Raji (cell line): ENCODE measurements around the gene DIP2C.

Experiments
- POLR2A ChIP-seq: IDR thresholded peaks from 2 replicates; pipeline ENCODE4 v1.6.1; 2011; ENCODE audit warnings: low read depth, low read length, control low read depth; ENCODE audit not compliant: insufficient read depth

DIP2C gene

DNA sequence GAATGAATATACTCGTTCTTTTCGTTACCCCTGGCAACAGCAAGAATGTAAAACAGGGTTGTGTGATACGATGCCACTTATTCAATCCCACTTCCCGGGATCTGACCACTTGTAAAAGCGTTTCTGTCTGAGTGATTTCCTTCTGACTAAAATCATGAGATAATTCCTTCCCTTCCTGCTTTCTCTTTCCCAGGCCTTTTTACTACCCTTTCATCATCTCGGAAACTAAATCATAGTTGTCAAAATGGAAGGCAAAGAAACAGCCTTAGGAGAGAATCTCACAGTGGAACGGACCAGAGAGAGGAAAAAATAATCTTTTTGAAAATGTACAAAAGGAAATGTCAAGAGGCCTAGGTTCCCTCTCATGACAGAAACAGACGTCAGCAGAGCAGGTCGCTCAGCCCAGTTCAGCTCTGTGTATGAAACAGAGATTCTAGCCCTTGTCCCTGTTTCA is 29.8 kb downstream of the DIP2C start:
- no peak for TF ChIP-seq POLR2A

DNA sequence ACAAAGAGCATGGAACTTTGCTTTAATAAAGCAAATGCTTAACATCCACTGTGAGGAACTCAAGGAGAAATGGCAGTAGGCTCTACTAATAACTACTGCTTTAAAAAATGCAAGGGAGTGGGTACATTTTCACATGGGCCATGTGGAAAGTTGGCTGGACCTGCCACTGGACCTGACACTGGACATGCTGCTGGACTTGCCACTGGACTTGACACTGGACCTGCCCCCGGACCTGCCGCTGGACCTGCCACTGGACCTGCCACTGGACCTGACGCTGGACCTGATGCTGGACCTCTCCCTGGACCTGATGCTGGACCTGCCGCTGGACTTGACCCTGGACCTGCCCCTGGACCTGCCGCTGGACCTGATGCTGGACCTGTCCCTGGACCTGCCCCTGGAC is 32.6 kb downstream of the DIP2C start:
- no peak for TF ChIP-seq POLR2A

DNA sequence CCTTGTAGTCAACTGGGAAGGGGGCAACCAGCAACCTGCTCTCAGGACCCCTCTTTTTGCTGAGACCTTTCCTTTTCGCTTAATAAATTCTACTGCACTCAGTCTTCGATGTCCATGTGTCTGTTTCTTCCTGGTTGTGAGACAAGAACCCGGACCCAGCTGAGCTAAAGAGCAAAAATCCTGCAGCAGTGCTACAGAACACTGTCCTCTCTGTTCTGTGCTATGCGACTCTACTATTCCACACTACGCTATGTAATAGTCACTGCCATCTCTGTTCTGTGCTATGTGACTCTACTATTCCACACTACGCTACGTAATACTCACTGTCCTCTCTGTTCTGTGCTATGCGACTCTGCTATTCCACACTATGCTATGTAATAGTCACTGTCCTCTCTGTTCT is 34.3 kb downstream of the DIP2C start:
- TF ChIP-seq POLR2A = no peak

DNA sequence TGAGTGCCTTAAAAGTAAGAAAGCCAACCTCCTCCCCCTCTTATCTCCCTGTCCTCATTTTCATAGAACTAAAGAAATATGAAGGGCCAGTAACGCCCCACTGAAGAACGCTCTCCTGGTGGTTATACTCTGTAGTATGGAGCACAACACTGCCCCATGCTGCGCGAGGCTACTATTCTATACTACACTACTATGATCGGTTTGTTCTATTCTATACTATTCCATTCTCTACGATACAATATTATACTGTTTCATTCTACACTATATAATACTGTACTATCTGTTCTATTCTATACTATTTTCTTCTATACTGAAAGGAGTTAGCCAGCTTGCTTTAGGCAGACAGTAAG is 34.8 kb downstream of the DIP2C start:
- TF ChIP-seq POLR2A = no peak

DNA sequence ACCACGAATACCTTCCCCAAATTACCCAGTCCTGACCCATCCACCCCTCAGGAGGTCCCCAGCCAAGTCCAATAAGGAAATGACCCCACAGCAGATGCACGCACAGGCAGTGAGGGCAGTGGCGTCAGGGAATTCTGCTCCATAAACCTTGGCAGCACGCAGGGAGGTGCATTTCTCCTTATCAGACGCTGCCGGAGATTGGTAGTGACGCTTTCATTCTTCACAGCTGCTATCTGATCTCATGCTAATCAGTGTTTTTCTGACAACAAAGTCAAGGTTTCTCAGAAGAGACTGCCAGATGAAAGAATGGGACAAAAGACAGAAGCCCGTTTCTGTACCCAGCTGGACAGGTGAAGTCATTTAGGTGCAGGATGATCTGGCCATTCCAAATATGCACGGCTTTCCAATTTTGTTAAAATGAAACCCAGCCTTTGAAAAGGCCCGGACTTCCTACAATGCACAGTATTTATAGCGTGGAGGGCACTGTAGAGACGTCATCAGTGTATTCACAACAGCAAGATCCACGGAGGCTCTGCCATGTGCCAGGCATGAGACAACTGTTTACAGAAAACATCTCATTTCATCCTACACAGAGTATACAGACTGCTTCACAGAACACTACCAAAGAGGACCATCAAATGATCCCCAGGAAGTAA is 35.3 kb downstream of the DIP2C start:
- TF ChIP-seq POLR2A = no peak

DNA sequence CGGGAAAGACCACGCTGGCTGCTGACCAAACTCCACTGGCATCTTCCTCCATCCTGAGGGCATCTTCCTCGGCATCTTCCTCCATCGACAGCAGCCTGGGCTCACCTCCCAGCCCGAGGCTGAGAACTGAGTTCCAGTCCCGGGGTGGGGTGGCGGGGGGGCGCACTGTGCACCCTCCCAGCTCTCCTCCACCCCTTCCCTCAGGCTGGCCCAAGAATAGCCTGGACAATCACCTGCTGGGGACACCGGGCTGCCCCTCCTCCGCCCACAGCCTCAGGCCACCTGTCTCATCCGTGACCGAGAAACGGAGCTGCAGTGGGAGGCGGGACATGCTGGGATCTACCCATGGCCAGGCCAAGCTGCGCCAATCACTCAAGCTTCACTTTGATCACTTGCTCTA is 37.2 kb downstream of the DIP2C start:
- no peak for TF ChIP-seq POLR2A

DNA sequence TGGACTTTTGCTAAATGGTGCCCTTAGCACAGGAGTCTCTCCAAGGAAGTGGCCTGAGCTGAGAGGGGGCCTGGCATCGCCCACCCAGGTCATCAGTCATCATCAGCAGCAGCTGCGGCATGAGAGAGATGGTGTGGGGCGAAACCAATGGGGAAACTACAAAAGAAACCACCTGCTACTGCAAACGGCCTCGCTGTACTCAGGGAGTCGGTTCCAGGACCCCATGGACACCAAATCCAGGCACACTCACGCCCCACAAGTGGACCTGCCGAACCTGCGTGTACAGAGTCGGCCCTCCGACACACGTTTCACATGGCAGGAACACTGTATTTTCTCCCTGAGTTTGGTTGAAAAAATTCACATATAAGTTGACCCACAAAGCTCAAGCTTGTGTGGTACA is 37.8 kb downstream of the DIP2C start:
- TF ChIP-seq POLR2A = no peak

DNA sequence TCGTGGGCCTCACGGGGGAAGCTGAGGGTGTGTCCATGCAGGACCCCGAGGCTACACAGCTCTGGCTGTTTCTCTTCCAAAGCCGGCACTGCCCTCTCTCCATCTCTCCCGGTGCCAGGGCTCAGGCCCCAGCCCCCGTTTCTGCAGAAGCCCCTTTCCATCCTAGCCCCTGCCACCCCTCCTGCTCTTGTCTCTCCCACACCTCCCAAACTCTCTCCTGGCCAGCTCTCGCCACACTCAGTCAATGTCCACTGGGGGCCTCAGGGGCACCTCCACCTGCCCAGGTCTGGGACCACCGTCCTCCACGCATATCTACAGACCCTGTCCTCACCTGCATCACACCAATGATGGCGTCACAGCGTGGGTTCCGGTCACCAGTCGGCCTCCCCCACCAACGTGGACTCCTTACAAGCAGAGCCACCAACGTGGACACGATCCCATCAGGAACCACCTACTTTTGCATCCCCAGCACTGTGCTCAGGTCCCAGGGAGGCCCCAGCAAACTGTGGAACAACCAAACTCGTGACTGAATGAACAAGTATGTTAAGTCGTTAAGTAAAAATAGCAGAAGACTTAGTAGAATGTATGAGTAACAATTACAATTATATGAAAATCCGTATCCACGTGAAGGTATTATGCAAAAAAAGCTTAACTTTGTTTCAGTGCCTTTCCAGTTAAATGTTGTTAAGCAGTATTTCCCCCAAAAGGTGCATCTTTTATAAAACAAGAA is 38.4 kb downstream of the DIP2C start:
- TF ChIP-seq POLR2A = no peak

DNA sequence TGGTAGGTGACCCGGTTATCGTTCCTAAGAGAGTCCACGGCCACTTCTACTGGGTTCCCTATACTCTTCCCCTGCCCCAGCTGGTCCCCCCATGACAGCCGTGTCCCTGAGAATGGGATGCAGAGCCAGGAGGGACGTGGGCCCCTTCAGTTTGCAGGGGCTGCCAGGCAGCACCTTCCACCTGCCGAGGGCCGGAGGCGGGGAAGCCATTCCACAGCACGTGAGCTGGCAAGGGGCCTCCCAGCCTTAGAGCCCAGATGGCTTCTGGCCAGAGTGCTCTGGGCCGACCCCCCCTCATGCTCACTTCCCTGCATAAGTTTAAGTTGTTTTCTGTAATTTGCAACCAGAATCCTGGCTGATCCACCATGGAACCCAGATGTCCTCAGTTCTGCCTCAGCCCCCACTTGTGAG is 39.0 kb downstream of the DIP2C start:
- TF ChIP-seq POLR2A = no peak

DNA sequence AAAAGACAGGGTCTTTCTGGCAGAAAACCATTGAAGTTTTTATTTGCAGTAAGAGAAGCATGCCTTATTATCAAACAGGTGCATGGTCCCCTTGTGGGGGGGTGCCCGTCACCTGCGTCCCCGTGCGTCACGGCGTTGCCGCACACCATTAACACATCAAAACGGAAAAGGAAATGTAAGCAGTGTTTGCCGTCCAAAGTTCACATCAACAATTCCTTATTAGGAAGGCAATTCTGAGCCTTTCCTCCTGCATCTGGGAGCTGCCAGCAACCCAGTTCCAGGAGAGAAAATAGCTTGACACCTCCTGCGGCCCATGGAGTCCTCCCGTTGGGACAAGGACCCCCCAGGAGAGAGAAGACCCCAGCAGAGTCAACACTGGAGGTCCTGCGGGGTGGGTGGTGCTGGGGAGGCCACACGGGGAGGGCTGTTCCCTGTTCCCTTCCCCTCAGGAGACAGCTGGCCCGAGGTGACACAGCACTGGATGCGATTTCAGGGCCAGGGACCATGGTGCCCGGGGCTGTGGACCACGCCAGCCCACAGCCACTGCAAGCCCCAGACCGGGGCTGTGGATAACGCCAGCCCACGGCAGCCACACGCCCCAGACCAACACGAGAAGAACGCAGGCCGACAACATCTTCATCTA is 39.5 kb downstream of the DIP2C start:
- TF ChIP-seq POLR2A = no peak

DNA sequence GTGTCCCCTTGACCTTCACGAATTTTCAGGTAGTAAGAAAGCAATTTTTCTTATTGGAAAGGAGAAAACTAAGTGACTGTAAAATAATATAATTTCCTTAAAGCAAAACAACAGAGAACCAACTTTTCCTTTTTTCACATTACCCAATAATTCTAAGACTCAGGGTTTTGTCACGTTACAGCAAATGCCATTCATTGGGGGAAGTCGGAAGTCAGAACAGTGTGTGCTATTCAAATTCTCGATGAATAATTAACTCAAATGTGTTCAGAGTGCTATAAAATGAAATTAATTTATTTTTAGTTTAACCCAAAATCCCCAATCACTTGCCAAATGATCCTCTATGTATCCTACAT is 40.0 kb downstream of the DIP2C start:
- no peak for TF ChIP-seq POLR2A

DNA sequence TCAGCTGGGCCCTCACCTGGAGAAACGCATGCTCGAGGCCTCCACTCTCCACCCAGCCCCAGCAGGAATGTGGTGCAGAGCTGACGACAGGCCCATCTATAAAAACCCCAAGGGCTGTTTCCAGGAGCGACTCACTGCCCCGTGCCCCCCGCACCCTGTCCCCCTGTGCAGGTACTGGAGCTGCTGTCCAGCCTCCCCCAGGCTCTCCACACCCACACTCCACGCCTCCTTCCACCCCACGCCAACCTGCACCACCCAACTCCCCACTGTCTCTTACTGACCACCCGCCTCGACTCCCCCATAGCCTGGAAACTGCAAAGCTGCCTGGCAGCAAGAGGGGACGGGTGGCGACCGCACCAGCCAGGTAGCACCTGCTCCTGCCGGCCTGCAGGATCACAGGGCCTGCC is 43.3 kb downstream of the DIP2C start:
- no peak for TF ChIP-seq POLR2A

DNA sequence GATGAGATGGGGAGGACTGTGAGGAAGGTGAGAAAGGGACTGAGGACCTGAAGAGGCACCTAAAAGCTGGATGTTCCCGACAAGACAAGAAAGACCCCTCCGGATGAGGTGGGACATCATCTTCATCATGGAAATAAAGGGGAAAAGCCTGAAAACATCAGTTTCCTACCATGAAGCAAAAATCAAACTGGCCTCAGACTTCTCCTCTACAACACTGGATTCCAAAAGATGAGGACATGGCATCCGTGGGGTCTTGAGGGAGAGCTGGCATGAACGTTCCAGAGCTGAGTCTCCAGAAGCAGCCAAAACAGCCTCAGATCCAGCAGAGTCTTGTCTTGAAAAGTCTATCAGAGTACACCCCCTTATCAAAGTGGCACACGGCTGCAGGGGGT is 44.5 kb downstream of the DIP2C start:
- TF ChIP-seq POLR2A = no peak

DNA sequence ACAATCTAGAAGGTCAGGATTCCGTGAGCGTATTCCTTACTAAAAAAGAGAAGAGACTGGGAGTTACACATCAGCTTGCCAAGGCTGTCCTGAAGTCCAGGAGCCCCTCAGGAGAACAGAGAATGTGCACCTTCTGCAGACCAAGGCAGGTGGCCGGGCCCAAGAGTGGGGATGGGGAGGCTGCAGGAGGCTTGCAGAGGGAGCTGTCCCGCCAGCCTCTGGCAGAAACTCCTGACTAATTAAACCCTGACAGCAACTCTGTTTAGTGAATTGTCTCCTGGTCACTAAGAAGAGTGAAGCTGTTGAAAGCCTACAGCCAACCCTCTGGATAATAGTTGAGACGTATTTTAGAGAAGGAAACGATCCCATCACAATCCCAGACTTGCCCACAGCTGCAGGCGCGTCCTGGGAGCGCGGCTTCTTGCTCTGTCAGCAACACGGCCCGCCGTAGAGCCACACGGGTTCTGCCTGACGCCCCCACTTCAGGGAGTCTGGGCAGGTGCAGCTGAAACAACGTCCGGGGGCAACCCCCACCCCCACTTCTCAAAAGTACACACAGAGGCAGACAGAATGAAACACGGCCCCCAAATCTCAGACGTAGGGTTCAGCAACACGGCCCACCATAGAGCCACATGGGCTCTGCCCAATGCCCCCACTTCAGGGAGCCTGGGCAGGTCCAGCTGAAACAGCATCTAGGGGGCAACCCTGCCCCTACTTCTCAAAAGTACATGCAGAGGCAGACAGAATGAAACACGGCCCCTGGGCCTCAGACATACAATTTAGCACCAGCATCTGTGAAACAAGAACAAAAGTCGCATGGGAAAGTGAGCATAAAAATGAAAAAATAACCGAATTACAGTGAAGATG is 45.2 kb downstream of the DIP2C start:
- TF ChIP-seq POLR2A = no peak

DNA sequence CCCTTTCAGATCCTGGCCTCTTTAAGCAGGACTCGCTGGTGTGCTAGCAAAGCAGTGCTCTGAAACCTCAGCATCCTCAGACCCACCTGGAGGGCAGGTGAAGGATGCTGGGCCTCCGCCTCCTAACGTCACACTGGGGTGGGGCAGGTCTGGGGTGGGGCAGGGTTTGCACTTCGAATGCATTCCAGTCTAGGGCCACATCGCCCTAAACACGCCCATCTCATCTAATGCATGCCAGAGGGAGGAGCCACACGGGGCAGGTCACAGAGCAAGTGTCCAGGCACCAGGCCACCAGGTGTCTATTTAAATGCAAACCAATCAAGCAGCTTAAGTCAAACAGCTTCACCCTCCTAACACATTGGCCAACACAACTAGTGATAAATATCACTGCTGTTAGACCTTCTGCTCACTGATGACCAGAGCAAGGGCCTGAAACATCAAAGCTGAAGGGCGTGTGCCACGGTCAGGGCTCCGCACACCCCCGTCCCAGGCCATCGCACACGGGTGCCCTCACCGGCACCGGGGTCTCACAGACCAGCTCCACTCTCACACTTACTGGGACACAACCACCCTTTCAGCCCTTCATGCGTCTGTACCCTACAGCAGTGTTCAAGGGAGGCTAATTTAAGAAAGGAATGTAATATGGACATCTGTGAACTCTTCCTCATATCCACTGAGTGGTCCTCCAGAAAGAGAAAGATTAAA is 47.1 kb downstream of the DIP2C start:
- TF ChIP-seq POLR2A = no peak
